Liver (tissue), 3 donors: ENCODE data around the gene SDHB.

Experiments used
- EGR1 ChIP-seq, 2 donors: IDR thresholded peaks; 2 replicates each; pipeline ENCODE4 v1.6.1; 2016 to 2018; ENCODE audit warnings: antibody characterized with exemption in 2 of 2, low read depth in 2 of 2
- FOXA1 ChIP-seq: IDR thresholded peaks from 2 replicates; pipeline ENCODE4 v1.6.1; 2016; ENCODE audit warnings: antibody characterized with exemption
- HNF4G ChIP-seq: IDR thresholded peaks from 2 replicates; pipeline ENCODE4 v1.6.1; 2016; ENCODE audit warnings: antibody characterized with exemption
- JUND ChIP-seq, 2 donors: IDR thresholded peaks; 2 replicates each; pipeline ENCODE4 v1.6.1; 2016; ENCODE audit warnings: antibody characterized with exemption in 2 of 2
- RAD21 ChIP-seq, 2 donors: IDR thresholded peaks; 2 replicates each; pipeline ENCODE4 v1.6.1; 2016; ENCODE audit warnings: antibody characterized with exemption in 2 of 2, mild to moderate bottlenecking in 2 of 2
- SP1 ChIP-seq: IDR thresholded peaks from 2 replicates; pipeline ENCODE4 v1.6.1; 2018; ENCODE audit warnings: antibody characterized with exemption, mild to moderate bottlenecking
- TAF1 ChIP-seq: conservative IDR thresholded peaks from 2 replicates; pipeline ENCODE4 v1.6.1; 2016; ENCODE audit warnings: antibody characterized with exemption, mild to moderate bottlenecking
- YY1 ChIP-seq: IDR thresholded peaks from 2 replicates; pipeline ENCODE4 v1.6.1; 2016; ENCODE audit warnings: antibody characterized with exemption, mild to moderate bottlenecking
- TF ChIP-seq, protein P1 (sequence below): fragments of 150-350 bp; IDR thresholded peaks from 2 replicates; pipeline ENCODE4 v1.5.1; 2017; ENCODE audit warnings: improper control_type of control experiment, low read depth, low read length; ENCODE audit not compliant: missing input control
- TF ChIP-seq, protein P2 (sequence below): IDR thresholded peaks from 2 replicates; pipeline ENCODE4 v1.6.1; 2016; ENCODE audit warnings: antibody characterized with exemption
- TF ChIP-seq, protein P3 (sequence below): IDR thresholded peaks from 2 replicates; pipeline ENCODE4 v1.6.1; 2016; ENCODE audit warnings: antibody characterized with exemption
- TF ChIP-seq, protein P4 (sequence below): IDR thresholded peaks from 2 replicates; pipeline ENCODE4 v1.6.1; 2016; ENCODE audit warnings: antibody characterized with exemption
- donor health status: healthy.
- donor health status: healthy.

DNA sequence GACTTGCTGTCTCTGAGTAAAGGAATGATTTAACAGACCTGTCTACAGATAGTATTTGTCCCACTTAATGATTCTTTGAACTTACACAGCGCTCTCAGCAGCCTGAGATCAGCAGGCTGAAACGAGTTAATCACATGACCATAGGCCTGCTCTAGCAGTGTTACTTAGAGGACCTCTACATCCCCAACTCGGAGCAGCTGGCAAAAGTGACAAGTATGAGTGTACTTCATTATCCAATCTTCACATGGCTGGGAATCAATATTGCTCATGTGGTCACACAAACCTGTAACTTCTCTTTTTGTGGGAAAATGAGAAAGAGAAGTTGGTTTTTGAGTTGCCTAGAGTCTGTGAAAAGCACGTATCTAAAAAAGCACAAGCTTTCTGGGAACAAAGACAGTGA lies 30.7 kb downstream of the SDHB start:
- TF ChIP-seq, protein P1, sequence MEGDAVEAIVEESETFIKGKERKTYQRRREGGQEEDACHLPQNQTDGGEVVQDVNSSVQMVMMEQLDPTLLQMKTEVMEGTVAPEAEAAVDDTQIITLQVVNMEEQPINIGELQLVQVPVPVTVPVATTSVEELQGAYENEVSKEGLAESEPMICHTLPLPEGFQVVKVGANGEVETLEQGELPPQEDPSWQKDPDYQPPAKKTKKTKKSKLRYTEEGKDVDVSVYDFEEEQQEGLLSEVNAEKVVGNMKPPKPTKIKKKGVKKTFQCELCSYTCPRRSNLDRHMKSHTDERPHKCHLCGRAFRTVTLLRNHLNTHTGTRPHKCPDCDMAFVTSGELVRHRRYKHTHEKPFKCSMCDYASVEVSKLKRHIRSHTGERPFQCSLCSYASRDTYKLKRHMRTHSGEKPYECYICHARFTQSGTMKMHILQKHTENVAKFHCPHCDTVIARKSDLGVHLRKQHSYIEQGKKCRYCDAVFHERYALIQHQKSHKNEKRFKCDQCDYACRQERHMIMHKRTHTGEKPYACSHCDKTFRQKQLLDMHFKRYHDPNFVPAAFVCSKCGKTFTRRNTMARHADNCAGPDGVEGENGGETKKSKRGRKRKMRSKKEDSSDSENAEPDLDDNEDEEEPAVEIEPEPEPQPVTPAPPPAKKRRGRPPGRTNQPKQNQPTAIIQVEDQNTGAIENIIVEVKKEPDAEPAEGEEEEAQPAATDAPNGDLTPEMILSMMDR = no peak
- no peak for TF ChIP-seq JUND (IDR thresholded peaks at IDR 0.05)
- TF ChIP-seq FOXA1 = no peak
- TF ChIP-seq, protein P2, sequence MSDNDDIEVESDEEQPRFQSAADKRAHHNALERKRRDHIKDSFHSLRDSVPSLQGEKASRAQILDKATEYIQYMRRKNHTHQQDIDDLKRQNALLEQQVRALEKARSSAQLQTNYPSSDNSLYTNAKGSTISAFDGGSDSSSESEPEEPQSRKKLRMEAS = no peak
- no peak for TF ChIP-seq RAD21 (IDR thresholded peaks at IDR 0.05)
- TF ChIP-seq, protein P3, sequence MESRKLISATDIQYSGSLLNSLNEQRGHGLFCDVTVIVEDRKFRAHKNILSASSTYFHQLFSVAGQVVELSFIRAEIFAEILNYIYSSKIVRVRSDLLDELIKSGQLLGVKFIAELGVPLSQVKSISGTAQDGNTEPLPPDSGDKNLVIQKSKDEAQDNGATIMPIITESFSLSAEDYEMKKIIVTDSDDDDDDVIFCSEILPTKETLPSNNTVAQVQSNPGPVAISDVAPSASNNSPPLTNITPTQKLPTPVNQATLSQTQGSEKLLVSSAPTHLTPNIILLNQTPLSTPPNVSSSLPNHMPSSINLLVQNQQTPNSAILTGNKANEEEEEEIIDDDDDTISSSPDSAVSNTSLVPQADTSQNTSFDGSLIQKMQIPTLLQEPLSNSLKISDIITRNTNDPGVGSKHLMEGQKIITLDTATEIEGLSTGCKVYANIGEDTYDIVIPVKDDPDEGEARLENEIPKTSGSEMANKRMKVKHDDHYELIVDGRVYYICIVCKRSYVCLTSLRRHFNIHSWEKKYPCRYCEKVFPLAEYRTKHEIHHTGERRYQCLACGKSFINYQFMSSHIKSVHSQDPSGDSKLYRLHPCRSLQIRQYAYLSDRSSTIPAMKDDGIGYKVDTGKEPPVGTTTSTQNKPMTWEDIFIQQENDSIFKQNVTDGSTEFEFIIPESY = no peak
- TF ChIP-seq TAF1 = no peak
- TF ChIP-seq SP1 = no peak
- TF ChIP-seq HNF4G = no peak
- TF ChIP-seq, protein P4, sequence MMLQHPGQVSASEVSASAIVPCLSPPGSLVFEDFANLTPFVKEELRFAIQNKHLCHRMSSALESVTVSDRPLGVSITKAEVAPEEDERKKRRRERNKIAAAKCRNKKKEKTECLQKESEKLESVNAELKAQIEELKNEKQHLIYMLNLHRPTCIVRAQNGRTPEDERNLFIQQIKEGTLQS = no peak
- TF ChIP-seq YY1 = no peak
- TF ChIP-seq EGR1 (IDR thresholded peaks at IDR 0.05; ENCODE audit: low read depth in 2 of 2) = no peak
